GM21528 (cell line): Measurements from ENCODE around the gene UBAP2.
"Not testable (repeated sequence)": the region's sequence is repeated elsewhere in the genome, so short reads cannot be mapped to it uniquely, and the experiment has no call there.

ENCODE experiments used
- ATAC-seq: cut with Tn5 transposase; IDR thresholded peaks from one replicate; pipeline ENCODE4 v1.9.1; 2021; ENCODE audit warnings: mild to moderate bottlenecking, moderate library complexity; ENCODE audit not compliant: unreplicated experiment, low FRiP score

UBAP2 gene

GRCh38 chr9:33992632-33993031 is 56.1 kb downstream of the UBAP2 start:
- no peak for ATAC-seq

GRCh38 chr9:33988219-33988890 is 60.3 kb downstream of the UBAP2 start:
- peak; percentile 94 for ATAC-seq

- ATAC-seq: no peak
Observed at GRCh38 chr9:33976414-33976813, 72.3 kb downstream of the UBAP2 start.

GRCh38 chr9:33972698-33973097 is 76.0 kb downstream of the UBAP2 start:
- no peak for ATAC-seq

DNA sequence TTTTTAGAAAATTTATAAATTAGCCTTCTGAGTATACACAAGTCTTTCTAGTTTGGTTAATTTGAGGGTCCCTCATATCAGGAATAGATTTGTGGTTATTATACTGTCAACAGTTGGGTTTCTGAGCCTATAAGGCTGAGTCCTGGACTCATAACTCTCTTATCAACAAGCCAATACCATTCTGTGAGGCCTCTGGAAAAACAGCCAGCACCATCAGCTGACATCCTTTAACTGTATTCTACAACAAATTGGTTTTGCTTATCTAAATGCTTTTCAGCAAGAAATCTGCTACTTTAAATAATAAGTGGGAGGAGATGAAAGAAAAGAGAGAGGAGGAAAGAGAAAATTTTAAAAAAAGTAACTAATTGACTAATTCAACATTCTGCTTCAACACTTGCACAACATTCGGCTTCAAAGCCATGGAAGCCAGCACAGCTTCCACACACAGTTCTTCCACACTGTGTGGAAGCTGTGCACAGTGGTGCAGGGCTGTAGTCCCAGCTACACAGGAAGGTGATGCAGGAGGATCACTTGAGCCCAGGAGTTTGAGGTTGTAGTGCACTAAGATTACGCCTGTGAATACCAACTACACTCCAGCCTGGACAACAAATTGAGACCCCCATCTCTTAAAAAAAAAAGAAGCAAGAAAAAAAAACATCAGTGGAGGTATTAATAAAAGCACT is 84.5 kb downstream of the UBAP2 start:
- no peak for ATAC-seq

GRCh38 chr9:33962468-33962867 is 86.2 kb downstream of the UBAP2 start:
- ATAC-seq: not testable (repeated sequence)

DNA sequence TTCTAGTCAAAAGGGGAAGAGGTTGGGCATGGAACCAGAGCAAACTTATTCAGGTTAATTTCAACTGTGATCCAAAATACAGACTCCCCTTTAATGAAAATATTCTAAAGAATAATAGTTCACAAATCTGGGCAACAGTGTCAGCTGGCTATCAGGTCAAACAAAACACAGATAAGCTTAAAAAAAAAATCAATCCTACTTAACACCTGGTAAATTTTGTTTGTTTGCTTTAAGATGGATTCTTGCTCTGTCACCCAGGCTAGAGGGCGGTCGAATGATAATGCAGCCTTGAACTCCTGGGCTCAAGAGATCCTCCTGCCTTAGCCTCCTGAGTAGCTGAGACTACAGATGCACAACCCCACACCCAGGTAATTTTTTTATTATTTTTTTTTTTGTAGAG is 89.0 kb downstream of the UBAP2 start:
- no peak for ATAC-seq

- no peak for ATAC-seq
Observed at GRCh38 chr9:33956544-33956943, 92.1 kb downstream of the UBAP2 start.

DNA sequence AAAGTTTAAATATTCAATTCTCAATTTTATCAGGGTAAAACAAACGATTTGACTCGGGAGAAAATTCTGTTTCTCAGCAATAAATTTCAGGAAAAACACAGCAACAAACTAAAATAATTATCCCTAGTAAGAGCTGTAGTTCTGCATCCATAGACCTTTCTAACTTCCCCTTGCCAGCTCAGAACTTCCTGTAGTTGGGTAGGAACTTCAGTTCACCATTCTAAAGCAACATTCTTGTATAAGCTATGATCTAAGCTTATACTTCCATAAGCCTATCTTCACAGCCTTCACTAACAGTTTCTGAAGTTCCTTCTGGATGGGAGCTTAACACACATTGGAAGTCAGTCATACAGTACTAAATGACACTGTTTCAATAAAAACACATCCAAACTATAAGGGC is 96.6 kb downstream of the UBAP2 start:
- ATAC-seq: no peak

DNA sequence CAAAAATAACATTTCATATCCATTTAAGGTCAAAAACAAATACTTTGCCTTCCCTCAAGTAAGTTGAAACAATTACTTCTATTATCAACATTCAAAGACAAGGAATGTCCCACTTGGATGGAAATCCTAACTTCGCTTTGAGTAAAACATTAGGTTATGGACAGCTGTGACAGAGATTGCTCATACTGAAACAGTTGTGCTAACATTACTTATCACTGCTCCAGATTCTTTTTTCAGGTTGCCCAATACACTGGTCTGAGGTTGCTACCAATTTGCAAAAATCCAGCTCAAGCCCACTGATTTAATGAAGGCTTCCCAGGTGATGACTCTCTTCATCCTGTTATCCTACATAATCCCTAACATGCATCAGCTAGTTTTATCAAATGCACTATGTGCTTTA is 98.3 kb downstream of the UBAP2 start:
- no peak for ATAC-seq

DNA sequence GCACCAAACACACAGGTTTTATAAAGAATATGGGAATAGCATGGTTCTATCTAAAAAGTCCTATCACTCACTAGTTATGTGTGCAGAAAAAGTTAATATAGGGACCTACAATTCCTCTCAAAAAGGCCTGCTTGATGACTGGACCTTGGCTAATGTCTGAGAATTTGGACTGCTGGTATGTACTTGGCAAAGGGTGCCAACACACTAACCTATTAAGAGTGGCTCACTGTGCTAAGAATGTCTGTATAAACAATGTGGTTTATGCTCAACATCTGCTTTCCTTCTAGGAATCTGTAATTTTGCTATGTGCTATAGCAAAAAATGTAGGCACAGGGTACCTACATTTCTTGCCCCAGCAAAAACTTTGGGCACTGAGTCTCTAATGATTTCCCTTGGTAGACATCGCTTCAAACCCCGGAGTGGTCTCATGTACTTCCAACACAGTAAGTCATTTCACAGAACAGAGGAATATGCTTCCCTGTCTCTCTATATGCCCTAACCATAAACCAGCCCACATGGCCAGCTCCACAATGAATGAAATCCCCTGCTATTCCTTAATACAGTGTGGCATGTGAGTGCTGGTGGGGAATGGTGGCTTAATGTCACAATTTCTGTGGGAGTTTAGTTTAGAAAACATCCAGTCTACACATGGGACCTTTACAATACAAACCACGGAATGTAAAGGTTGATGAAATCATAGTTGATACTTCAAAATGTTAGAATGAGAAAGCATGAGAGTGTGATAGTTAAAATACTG is 101.7 kb downstream of the UBAP2 start:
- no peak for ATAC-seq

DNA sequence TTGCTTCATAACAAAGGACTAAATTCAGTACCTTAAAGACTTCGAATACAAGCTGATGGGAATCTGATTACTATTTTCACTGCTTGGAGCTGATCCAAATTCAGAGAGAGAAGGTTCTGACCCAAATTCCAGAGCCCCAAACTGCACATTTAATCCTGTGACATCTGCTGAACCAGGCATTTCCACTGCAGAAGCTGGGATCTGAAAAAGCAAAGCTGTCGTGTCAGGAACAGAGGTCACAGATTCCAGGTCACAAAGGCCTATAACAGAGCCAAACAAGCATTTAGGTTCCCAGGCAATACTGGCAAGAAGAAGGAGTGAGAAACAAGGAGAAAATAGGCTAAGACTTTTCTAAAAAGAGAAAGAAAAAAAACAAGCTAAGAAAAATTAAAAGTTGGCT is 105.3 kb downstream of the UBAP2 start:
- ATAC-seq: no peak

DNA sequence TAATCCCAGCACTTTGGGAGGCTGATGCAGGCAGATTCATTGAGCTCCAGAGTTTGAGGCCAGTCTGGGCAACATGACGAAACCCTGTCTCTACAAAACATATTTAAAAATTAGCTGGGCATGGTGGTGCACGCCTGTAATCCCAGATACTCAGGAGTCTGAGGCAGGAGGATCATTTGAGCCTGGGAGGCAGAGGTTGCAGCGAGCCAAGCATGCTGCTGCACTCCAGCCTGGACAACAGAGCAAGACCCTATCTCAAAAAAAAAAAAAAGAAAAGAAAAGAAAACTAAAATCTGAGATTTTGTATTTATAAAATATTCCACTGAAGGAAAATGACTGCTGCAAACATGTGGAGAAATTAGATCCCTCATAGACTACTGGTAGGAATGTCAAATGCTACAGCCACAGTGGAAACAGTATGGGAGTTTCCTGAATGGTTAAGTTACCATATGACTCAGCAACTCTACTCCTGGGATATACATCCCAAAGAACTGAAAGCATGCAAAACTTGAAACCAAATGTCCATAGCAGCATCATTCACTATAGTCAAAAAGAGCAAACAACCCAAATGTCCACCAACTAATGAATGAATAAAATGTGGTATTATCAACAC is 106.1 kb downstream of the UBAP2 start:
- ATAC-seq: no peak

GRCh38 chr9:33939924-33940874 is 108.5 kb downstream of the UBAP2 start:
- ATAC-seq: no peak

DNA sequence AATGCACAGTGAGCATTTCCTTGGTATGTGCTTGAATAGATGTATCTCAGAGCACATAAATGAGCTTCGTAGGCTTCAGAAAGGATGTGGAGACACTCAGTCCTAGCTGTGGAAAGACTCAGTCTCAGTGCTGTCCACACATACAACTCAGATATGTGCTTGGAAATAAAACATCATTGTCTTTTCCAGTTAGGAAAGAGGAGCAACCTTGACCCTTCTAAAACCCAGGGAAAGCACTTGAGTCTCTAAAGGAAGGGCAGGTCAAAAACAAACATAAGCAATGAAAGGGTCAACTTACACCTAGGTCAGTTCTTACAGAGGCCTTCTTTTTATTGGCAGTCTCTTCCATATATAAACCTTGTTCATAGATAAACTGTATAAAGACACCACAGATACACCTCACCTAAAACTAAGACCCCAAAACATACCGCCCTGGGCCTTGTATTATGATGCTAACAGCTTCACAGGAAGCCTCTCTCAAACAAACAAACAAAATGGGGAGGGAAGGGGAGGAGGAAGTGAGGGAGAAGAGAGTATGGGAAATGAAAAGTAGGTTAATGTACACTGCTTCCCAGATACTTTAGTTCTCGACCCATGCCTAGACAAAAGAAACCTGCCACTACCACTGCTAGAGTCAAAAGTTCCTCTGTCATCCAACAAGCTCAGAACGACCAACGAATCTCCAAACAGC is 114.4 kb downstream of the UBAP2 start:
- no peak for ATAC-seq

- no peak for ATAC-seq
Observed at GRCh38 chr9:33932078-33932807, 116.4 kb downstream of the UBAP2 start.

DNA sequence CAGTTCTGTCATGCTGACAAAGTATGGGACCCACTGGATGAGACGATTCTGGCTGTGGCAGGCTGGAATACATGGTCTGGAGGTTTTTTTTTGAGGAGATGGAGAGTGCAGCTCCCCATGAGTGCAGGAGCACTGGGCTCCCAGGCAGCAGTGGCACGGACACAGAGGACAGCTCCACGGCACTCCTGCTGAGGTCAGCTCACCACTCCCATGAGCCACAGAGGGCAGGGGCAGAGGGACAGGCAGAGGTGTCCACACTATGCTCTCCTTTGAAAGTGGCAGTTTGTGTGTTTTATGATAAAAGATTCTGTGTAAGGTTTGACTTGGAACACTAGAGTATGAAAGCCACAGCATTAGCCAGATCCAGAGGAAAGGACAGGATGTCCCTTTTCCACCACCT is 117.4 kb downstream of the UBAP2 start:
- ATAC-seq: no peak

GRCh38 chr9:33927694-33928093 is 121.0 kb downstream of the UBAP2 start:
- no peak for ATAC-seq
